ENCODE measurements around the gene ZNF662.

The ZNF662 gene

GRCh38 chr3:42891042-42891441 lies 14.9 kb upstream of the ZNF662 start:
- DNase-seq = no peak

- DNase-seq = no peak
These were observed 13.8 kb upstream of the ZNF662 start for GRCh38 chr3:42892169-42892568.

- DNase-seq = no peak
These were observed 13.1 kb upstream of the ZNF662 start for GRCh38 chr3:42892807-42893206.

GRCh38 chr3:42894698-42895579 lies 11.0 kb upstream of the ZNF662 start:
- no peak for DNase-seq

GRCh38 chr3:42895580-42895868 lies 10.4 kb upstream of the ZNF662 start:
- DNase-seq = no peak

- DNase-seq = no peak
These were observed 6.9 kb upstream of the ZNF662 start for GRCh38 chr3:42898896-42899675.

- DNase-seq = no peak
These were observed 5.5 kb upstream of the ZNF662 start for GRCh38 chr3:42900226-42901072.

- DNase-seq = no peak
These were observed 4.9 kb upstream of the ZNF662 start for GRCh38 chr3:42901073-42901415.

- no peak for DNase-seq
These were observed 3.7 kb upstream of the ZNF662 start for GRCh38 chr3:42902257-42902656.

GRCh38 chr3:42904076-42904475 lies 1.9 kb upstream of the ZNF662 start:
- DNase-seq = no peak

GRCh38 chr3:42905740-42906069 lies 237 bp upstream of the ZNF662 start:
- no peak for DNase-seq

GRCh38 chr3:42906848-42907183 lies 874 bp downstream of the ZNF662 start:
- no peak for DNase-seq

- DNase-seq = no peak
These were observed 2.7 kb downstream of the ZNF662 start for GRCh38 chr3:42908675-42909074.

- no peak for DNase-seq
These were observed 5.6 kb downstream of the ZNF662 start for GRCh38 chr3:42911551-42911950.

GRCh38 chr3:42914771-42915515 lies 9.0 kb downstream of the ZNF662 start:
- DNase-seq = no peak

- DNase-seq = no peak
These were observed 17.7 kb downstream of the ZNF662 start for GRCh38 chr3:42923606-42924005.

GRCh38 chr3:42926310-42926709 lies 20.4 kb downstream of the ZNF662 start:
- DNase-seq = no peak

- DNase-seq = no peak
These were observed 28.2 kb downstream of the ZNF662 start for GRCh38 chr3:42934111-42934510.

- no peak for DNase-seq
These were observed 29.0 kb downstream of the ZNF662 start for GRCh38 chr3:42934910-42935309.

- DNase-seq = no peak
These were observed 29.5 kb downstream of the ZNF662 start for GRCh38 chr3:42935472-42935871.

- no peak for DNase-seq
These were observed 30.4 kb downstream of the ZNF662 start for GRCh38 chr3:42936157-42936981.

- no peak for DNase-seq
These were observed 31.4 kb downstream of the ZNF662 start for GRCh38 chr3:42937334-42937733.
